HG02840 (cell line): ENCODE data around the gene RPS15A.
"Not testable (repeated sequence)": the region's sequence is repeated elsewhere in the genome, so short reads cannot be mapped to it uniquely, and the experiment has no call there.

Experiments used
- ATAC-seq: cut with Tn5 transposase; IDR thresholded peaks from one replicate; pipeline ENCODE4 v1.9.1; 2021; ENCODE audit warnings: mild to moderate bottlenecking, moderate library complexity, moderate number of reproducible peaks; ENCODE audit not compliant: unreplicated experiment, low FRiP score

The RPS15A gene

GRCh38 chr16:18799500-18799899, 9.4 kb upstream of the RPS15A start:
- ATAC-seq, result no peak

- ATAC-seq, result no peak
These were observed 7.6 kb upstream of the RPS15A start for GRCh38 chr16:18797746-18798145.

GRCh38 chr16:18796377-18796776, 6.2 kb upstream of the RPS15A start:
- no peak for ATAC-seq

- no peak for ATAC-seq
These were observed 2.8 kb upstream of the RPS15A start for GRCh38 chr16:18792836-18793433.

GRCh38 chr16:18789515-18789849, 652 bp downstream of the RPS15A start:
- ATAC-seq, result no peak

GRCh38 chr16:18788828-18789514, 1.2 kb downstream of the RPS15A start:
- ATAC-seq, result no peak

- no peak for ATAC-seq
These were observed 5.1 kb downstream of the RPS15A start for GRCh38 chr16:18784917-18785623.

GRCh38 chr16:18783430-18784341, 6.4 kb downstream of the RPS15A start:
- ATAC-seq, result no peak

- ATAC-seq, result no peak
These were observed 7.3 kb downstream of the RPS15A start for GRCh38 chr16:18782697-18783429.

- not testable (repeated sequence) for ATAC-seq
These were observed 8.9 kb downstream of the RPS15A start for GRCh38 chr16:18781232-18781631.

- ATAC-seq, result not testable (repeated sequence)
These were observed 9.6 kb downstream of the RPS15A start for GRCh38 chr16:18780460-18781026.

GRCh38 chr16:18777664-18778063, 12.5 kb downstream of the RPS15A start:
- ATAC-seq, result not testable (repeated sequence)

- ATAC-seq, result not testable (repeated sequence)
These were observed 13.8 kb downstream of the RPS15A start for GRCh38 chr16:18776334-18776733.

GRCh38 chr16:18774651-18775050, 15.5 kb downstream of the RPS15A start:
- ATAC-seq, result not testable (repeated sequence)

- ATAC-seq, result not testable (repeated sequence)
These were observed 18.0 kb downstream of the RPS15A start for GRCh38 chr16:18772171-18772570.

GRCh38 chr16:18770336-18770962, 19.7 kb downstream of the RPS15A start:
- not testable (repeated sequence) for ATAC-seq

GRCh38 chr16:18767217-18767616, 22.9 kb downstream of the RPS15A start:
- ATAC-seq, result not testable (repeated sequence)

GRCh38 chr16:18762713-18763112, 27.4 kb downstream of the RPS15A start:
- not testable (repeated sequence) for ATAC-seq
